HG02610 (cell line): ENCODE data around the gene MORC2.

Source experiments
- ATAC-seq: cut with Tn5 transposase; IDR thresholded peaks from one replicate; pipeline ENCODE4 v1.9.1; 2021; ENCODE audit warnings: mild to moderate bottlenecking, moderate library complexity; ENCODE audit not compliant: unreplicated experiment

MORC2 gene

GRCh38 chr22:30889996-30890480 is 78.5 kb downstream of the MORC2 start:
- no peak for ATAC-seq

- no peak for ATAC-seq
These were observed 79.1 kb downstream of the MORC2 start for GRCh38 chr22:30889268-30889995.

- ATAC-seq, result no peak
These were observed 80.7 kb downstream of the MORC2 start for GRCh38 chr22:30887861-30888260.

GRCh38 chr22:30887453-30887852 is 81.1 kb downstream of the MORC2 start:
- ATAC-seq, result no peak

GRCh38 chr22:30885591-30885990 is 83.0 kb downstream of the MORC2 start:
- ATAC-seq, result no peak

- no peak for ATAC-seq
These were observed 83.6 kb downstream of the MORC2 start for GRCh38 chr22:30885001-30885366.

- no peak for ATAC-seq
These were observed 84.2 kb downstream of the MORC2 start for GRCh38 chr22:30884211-30885000.

- ATAC-seq, result no peak
These were observed 84.9 kb downstream of the MORC2 start for GRCh38 chr22:30883586-30884145.

GRCh38 chr22:30882974-30883533 is 85.5 kb downstream of the MORC2 start:
- no peak for ATAC-seq

- ATAC-seq, result no peak
These were observed 86.3 kb downstream of the MORC2 start for GRCh38 chr22:30882184-30882717.

- ATAC-seq, result no peak
These were observed 87.0 kb downstream of the MORC2 start for GRCh38 chr22:30881361-30882183.

GRCh38 chr22:30880847-30881246 is 87.7 kb downstream of the MORC2 start:
- no peak for ATAC-seq

- ATAC-seq, result no peak
These were observed 88.4 kb downstream of the MORC2 start for GRCh38 chr22:30880181-30880601.

GRCh38 chr22:30879415-30879797 is 89.2 kb downstream of the MORC2 start:
- no peak for ATAC-seq

GRCh38 chr22:30878516-30879414 is 89.8 kb downstream of the MORC2 start:
- ATAC-seq, result no peak

GRCh38 chr22:30877662-30878515 is 90.7 kb downstream of the MORC2 start:
- ATAC-seq, result no peak

GRCh38 chr22:30876915-30877553 is 91.5 kb downstream of the MORC2 start:
- no peak for ATAC-seq

- ATAC-seq, result no peak
These were observed 92.3 kb downstream of the MORC2 start for GRCh38 chr22:30876221-30876751.
